LNCaP clone FGC (cell line): ENCODE results near the gene MLLT3.
"Not testable (repeated sequence)": the region's sequence is repeated elsewhere in the genome, so short reads cannot be mapped to it uniquely, and the experiment has no call there.

Experiments
- DNase-seq: peaks from one replicate; pipeline ENCODE4 v3.0.0-alpha.2; 2011; ENCODE audit warnings: low read depth
- H3K4me3 ChIP-seq: 2 replicates; pipeline ENCODE4 v1.5.1; 2011; ENCODE audit warnings: mild to moderate bottlenecking, low read depth, low read length, control low read depth
- CTCF ChIP-seq: IDR thresholded peaks from 2 replicates; pipeline ENCODE4 v1.5.1; 2012; ENCODE audit warnings: mild to moderate bottlenecking; ENCODE audit not compliant: control insufficient read depth, insufficient read depth; ENCODE audit errors: extremely low read depth

Gene MLLT3

GRCh38 chr9:20584968-20585643 is 37.2 kb downstream of the MLLT3 start:
- TF ChIP-seq CTCF: no peak
- DNase-seq: no peak
- H3K4me3 ChIP-seq: no peak overlapping the region

- not testable (repeated sequence) for H3K4me3 ChIP-seq, DNase-seq
Observed at GRCh38 chr9:20583088-20583487, 39.2 kb downstream of the MLLT3 start.

GRCh38 chr9:20582150-20582549 is 40.1 kb downstream of the MLLT3 start:
- DNase-seq: no peak
- no peak overlapping the region for H3K4me3 ChIP-seq
- no peak for TF ChIP-seq CTCF

GRCh38 chr9:20580673-20581072 is 41.6 kb downstream of the MLLT3 start:
- peak overlapping the region; percentile 12 for H3K4me3 ChIP-seq
- TF ChIP-seq CTCF: no peak
- DNase-seq: peak; percentile 73

- TF ChIP-seq CTCF: no peak
- H3K4me3 ChIP-seq: no peak overlapping the region
- DNase-seq: no peak
Observed at GRCh38 chr9:20579524-20580314, 42.6 kb downstream of the MLLT3 start.

GRCh38 chr9:20573023-20573422 is 49.3 kb downstream of the MLLT3 start:
- TF ChIP-seq CTCF: no peak
- H3K4me3 ChIP-seq: no peak overlapping the region
- DNase-seq: no peak

GRCh38 chr9:20570756-20571155 is 51.5 kb downstream of the MLLT3 start:
- no peak overlapping the region for H3K4me3 ChIP-seq
- no peak for DNase-seq
- no peak for TF ChIP-seq CTCF
